Measurements from ENCODE around the gene ABHD5. TPM values are rescaled to one million over a fixed set of nuclear protein-coding genes. Genes with fewer than 3 reads are reported as not detected.

The ABHD5 gene
- total and polyA plus RNA-seq, 2 of the 13 experiments (the other 11 are each of a cell fraction or from before 2014, with no cell fraction given) = 4.5 to 13.3 TPM

DNA sequence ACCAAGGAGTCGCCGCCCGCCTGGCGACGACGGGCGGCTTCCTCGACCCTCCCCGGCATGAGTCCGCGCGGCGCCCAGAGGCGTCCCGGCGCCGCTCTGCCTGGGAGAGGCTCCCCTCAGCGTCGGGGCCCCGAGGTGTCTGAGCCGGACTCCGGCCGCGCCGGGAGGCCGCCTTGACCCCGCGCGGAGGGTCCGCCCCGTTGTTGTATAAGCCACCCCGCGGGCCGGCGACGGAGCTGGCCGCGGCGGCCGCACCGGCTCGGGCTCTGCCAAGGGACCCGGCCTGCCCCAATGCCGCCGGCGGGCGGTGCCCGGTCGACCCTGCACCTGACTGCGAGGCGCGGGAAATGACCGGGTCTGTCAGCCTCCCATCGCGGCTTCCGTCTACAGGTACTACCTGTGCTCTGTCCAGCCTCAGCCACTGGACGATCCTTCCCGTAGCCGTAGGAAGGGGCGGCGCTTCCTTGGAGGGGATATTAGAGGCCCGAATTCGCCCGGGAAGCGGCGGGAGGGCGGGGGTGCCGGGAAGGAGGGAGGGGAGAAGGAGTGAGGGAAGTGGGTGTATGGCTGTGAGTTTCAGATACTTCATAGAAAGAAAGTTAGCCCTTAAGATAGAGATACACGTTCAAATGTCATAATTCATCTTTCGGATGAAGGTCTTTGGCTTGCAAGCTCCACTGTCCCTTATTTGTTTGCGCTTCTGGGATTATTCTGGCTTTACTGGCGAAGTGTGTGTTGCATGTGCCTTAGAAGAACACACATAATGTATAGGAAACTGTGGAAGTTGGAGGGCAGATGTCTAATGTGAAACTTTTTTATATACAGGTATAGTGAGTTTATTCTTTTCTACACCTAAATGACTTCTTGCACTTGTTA lies 620 bp downstream of the ABHD5 start (continued):
- TF ChIP-seq HMGXB4 (CRISPR knock-in tag; IDR thresholded peaks at IDR 0.05; ENCODE audit: borderline replicate concordance in 1 of 2, low read depth in 1 of 2) (no peak; a peak in 2 of 4 replicates), TEAD3 (CRISPR knock-in tag; optimal IDR thresholded peaks at IDR 0.05; ENCODE audit: borderline replicate concordance) (no peak), NKX3-1 (CRISPR knock-in tag; IDR thresholded peaks at IDR 0.05) (no peak), ARID2 (CRISPR knock-in tag; IDR thresholded peaks at IDR 0.05; ENCODE audit: borderline replicate concordance) (no peak), U2AF2 (IDR thresholded peaks at IDR 0.05; ENCODE audit: low read depth, low read length) (no peak), ZNF20 (CRISPR knock-in tag; IDR thresholded peaks at IDR 0.05) (no peak), ZNF251 (CRISPR knock-in tag; IDR thresholded peaks at IDR 0.05) (no peak), ZNF7 (CRISPR knock-in tag; IDR thresholded peaks at IDR 0.05) (no peak), RBM39 (IDR thresholded peaks at IDR 0.05; ENCODE audit: low read depth, low read length, poor library complexity, severe bottlenecking) (no peak), ZBTB8A (CRISPR knock-in tag; IDR thresholded peaks at IDR 0.05; ENCODE audit: borderline replicate concordance, low read depth) (no peak), IRX3 (CRISPR knock-in tag; IDR thresholded peaks at IDR 0.05; ENCODE audit: borderline replicate concordance, low read depth) (no peak), TSC22D2 (CRISPR knock-in tag; IDR thresholded peaks at IDR 0.05; ENCODE audit: borderline replicate concordance) (no peak), ZNF3 (CRISPR knock-in tag; IDR thresholded peaks at IDR 0.05) (no peak), ZNF468 (CRISPR knock-in tag; IDR thresholded peaks at IDR 0.05) (no peak), ZBTB20 (CRISPR knock-in tag; IDR thresholded peaks at IDR 0.05; ENCODE audit: borderline replicate concordance, low read depth) (no peak), ZNF777 (CRISPR knock-in tag; IDR thresholded peaks at IDR 0.05) (peak; percentile 77), SNAI1 (CRISPR knock-in tag; IDR thresholded peaks at IDR 0.05; ENCODE audit: borderline replicate concordance) (no peak), CREB1 (IDR thresholded peaks at IDR 0.05) (no peak), CREB1 (CRISPR knock-in tag; IDR thresholded peaks at IDR 0.05) (no peak), ZNF501 (CRISPR knock-in tag; IDR thresholded peaks at IDR 0.05) (no peak), ZNF563 (CRISPR knock-in tag; IDR thresholded peaks at IDR 0.05) (peak; percentile 88; the same call in 1 of the 2 replicates), RBM22 (optimal IDR thresholded peaks at IDR 0.05; ENCODE audit: low read length) (no peak), CENPX (CRISPR knock-in tag; IDR thresholded peaks at IDR 0.05) (no peak), EHMT2 (IDR thresholded peaks at IDR 0.05; ENCODE audit: borderline replicate concordance, low read depth, low read length) (no peak), KDM4B (CRISPR knock-in tag; IDR thresholded peaks at IDR 0.05) (no peak)
- TF ChIP-seq, protein P1, sequence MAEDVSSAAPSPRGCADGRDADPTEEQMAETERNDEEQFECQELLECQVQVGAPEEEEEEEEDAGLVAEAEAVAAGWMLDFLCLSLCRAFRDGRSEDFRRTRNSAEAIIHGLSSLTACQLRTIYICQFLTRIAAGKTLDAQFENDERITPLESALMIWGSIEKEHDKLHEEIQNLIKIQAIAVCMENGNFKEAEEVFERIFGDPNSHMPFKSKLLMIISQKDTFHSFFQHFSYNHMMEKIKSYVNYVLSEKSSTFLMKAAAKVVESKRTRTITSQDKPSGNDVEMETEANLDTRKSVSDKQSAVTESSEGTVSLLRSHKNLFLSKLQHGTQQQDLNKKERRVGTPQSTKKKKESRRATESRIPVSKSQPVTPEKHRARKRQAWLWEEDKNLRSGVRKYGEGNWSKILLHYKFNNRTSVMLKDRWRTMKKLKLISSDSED (CRISPR knock-in tag; IDR thresholded peaks at IDR 0.05) = no peak
- TF ChIP-seq, protein P2, sequence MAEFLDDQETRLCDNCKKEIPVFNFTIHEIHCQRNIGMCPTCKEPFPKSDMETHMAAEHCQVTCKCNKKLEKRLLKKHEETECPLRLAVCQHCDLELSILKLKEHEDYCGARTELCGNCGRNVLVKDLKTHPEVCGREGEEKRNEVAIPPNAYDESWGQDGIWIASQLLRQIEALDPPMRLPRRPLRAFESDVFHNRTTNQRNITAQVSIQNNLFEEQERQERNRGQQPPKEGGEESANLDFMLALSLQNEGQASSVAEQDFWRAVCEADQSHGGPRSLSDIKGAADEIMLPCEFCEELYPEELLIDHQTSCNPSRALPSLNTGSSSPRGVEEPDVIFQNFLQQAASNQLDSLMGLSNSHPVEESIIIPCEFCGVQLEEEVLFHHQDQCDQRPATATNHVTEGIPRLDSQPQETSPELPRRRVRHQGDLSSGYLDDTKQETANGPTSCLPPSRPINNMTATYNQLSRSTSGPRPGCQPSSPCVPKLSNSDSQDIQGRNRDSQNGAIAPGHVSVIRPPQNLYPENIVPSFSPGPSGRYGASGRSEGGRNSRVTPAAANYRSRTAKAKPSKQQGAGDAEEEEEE (CRISPR knock-in tag; IDR thresholded peaks at IDR 0.05; ENCODE audit: borderline replicate concordance) = no peak

Measured in HepG2 (cell line).